ENCODE data around the gene DAPP1.

Gene DAPP1

DNA sequence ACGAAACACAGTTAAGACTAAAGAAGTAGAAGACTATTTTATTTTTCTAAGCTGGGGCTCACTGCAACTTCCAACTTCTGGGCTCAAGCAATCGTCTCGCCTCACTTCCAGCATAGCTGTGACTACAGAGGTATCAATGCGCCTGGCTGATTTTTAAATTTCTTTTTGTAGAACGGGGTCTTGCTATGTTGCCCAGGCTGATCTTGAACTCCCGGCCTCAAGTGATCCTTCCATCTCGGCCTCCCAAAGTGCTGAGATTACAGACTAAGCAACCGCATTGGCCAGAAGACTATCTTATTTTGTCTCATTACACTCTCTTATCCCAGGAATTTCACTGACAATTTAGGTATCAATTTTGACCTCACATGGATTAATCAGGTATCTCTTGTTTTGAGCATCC lies 76.4 kb downstream of the DAPP1 start:
- peaks cover 26 to 49% of the 10 kb centered on the region in 2 experiments for H3K4me1 ChIP-seq (ENCODE audit: control insufficient read depth in 1 of 2, insufficient read depth in 1 of 2, low read depth in 1 of 2, low read length in 1 of 2)
- H3K4me3 ChIP-seq (ENCODE audit: low read depth in 1 of 2, low read length in 1 of 2): peak overlapping the region; percentile 80
- peak overlapping the region; percentile 98 for H3K27ac ChIP-seq
- TF ChIP-seq, protein P1, sequence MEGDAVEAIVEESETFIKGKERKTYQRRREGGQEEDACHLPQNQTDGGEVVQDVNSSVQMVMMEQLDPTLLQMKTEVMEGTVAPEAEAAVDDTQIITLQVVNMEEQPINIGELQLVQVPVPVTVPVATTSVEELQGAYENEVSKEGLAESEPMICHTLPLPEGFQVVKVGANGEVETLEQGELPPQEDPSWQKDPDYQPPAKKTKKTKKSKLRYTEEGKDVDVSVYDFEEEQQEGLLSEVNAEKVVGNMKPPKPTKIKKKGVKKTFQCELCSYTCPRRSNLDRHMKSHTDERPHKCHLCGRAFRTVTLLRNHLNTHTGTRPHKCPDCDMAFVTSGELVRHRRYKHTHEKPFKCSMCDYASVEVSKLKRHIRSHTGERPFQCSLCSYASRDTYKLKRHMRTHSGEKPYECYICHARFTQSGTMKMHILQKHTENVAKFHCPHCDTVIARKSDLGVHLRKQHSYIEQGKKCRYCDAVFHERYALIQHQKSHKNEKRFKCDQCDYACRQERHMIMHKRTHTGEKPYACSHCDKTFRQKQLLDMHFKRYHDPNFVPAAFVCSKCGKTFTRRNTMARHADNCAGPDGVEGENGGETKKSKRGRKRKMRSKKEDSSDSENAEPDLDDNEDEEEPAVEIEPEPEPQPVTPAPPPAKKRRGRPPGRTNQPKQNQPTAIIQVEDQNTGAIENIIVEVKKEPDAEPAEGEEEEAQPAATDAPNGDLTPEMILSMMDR (IDR thresholded peaks at IDR 0.05): no peak
- no peaks in the 10 kb centered on the region for H3K9me3 ChIP-seq
- no peaks in the 10 kb centered on the region for H3K27me3 ChIP-seq
- peaks cover 11% of the 10 kb centered on the region for H3K36me3 ChIP-seq

GRCh38 chr4:99893839-99894160 lies 77.2 kb downstream of the DAPP1 start:
- TF ChIP-seq, protein P1 (IDR thresholded peaks at IDR 0.05): no peak
- no peaks in the 10 kb centered on the region for H3K27me3 ChIP-seq

GRCh38 chr4:99894161-99894997 lies 77.8 kb downstream of the DAPP1 start, which contains the start of gene LAMTOR3:
Gene LAMTOR3 (minus strand): TSS chr4:99894427. CDS start chr4:99893963, 464 bp downstream.
- no peaks in the 10 kb centered on the region for H3K9me3 ChIP-seq
- TF ChIP-seq, protein P1 (IDR thresholded peaks at IDR 0.05): no peak
- peaks cover 10% of the 10 kb centered on the region for H3K36me3 ChIP-seq
- H3K4me1 ChIP-seq (ENCODE audit: control insufficient read depth in 1 of 2, insufficient read depth in 1 of 2, low read depth in 1 of 2, low read length in 1 of 2): peaks cover 26 to 42% of the 10 kb centered on the region in 2 experiments
- H3K27ac ChIP-seq: peak within 1 kb of the TSS; percentile 98
- H3K27me3 ChIP-seq: no peaks in the 10 kb centered on the region
- peak within 1 kb of the TSS; percentile 80 for H3K4me3 ChIP-seq (ENCODE audit: low read depth in 1 of 2, low read length in 1 of 2)

More at GRCh38 chr4:99893839-99894160, 77.2 kb downstream of the DAPP1 start:
- H3K4me1 ChIP-seq (ENCODE audit: control insufficient read depth in 1 of 2, insufficient read depth in 1 of 2, low read depth in 1 of 2, low read length in 1 of 2): peaks cover 26 to 48% of the 10 kb centered on the region in 2 experiments
- H3K4me3 ChIP-seq (ENCODE audit: low read depth in 1 of 2, low read length in 1 of 2): peak overlapping the region; percentile 80
- no peaks in the 10 kb centered on the region for H3K9me3 ChIP-seq
- peaks cover 11% of the 10 kb centered on the region for H3K36me3 ChIP-seq
- peak overlapping the region; percentile 98 for H3K27ac ChIP-seq

- Histone ChIP-seq H3K4me3 (ENCODE audit: low read depth in 1 of 2, low read length in 1 of 2) (peak overlapping the region; percentile 80), H3K27me3 (no peaks in the 10 kb centered on the region), H3K36me3 (peaks cover 10% of the 10 kb centered on the region), H3K9me3 (no peaks in the 10 kb centered on the region), H3K4me1 (ENCODE audit: control insufficient read depth in 1 of 2, insufficient read depth in 1 of 2, low read depth in 1 of 2, low read length in 1 of 2) (peaks cover 26 to 40% of the 10 kb centered on the region in 2 experiments), H3K27ac (peak overlapping the region; percentile 98)
- TF ChIP-seq, protein P1 (IDR thresholded peaks at IDR 0.05): no peak
Observed at GRCh38 chr4:99894998-99895397, 78.4 kb downstream of the DAPP1 start.

GRCh38 chr4:99915449-99915848 lies 98.8 kb downstream of the DAPP1 start:
- peaks cover 8% of the 10 kb centered on the region for H3K36me3 ChIP-seq
- H3K9me3 ChIP-seq: no peaks in the 10 kb centered on the region
- no peaks in the 10 kb centered on the region for H3K27me3 ChIP-seq
- no peak overlapping the region for H3K27ac ChIP-seq
- no peaks in the 10 kb centered on the region for H3K4me1 ChIP-seq (ENCODE audit: control insufficient read depth in 1 of 2, insufficient read depth in 1 of 2, low read depth in 1 of 2, low read length in 1 of 2)
- TF ChIP-seq, protein P1 (IDR thresholded peaks at IDR 0.05): no peak
- no peak overlapping the region for H3K4me3 ChIP-seq (ENCODE audit: low read depth in 1 of 2, low read length in 1 of 2)
